Calu3 (cell line): ENCODE data around the gene TMCC2. TPM values are rescaled to one million over a fixed set of nuclear protein-coding genes. Genes with fewer than 3 reads are reported as not detected.

Experiments used
- BruUV-seq: library from RNA; stranded (reverse); fragments of 400-500 nt; replicated peaks from 2 replicates; lab custom pipeline; 2021; lab: Mats Ljungman, UMichigan
- CTCF ChIA-PET: fragments of 300-600 bp; sonication (Branson Sonifier 250); formaldehyde crosslinking; loops from one replicate; lab custom pipeline; 2022; ENCODE audit warnings: antibody characterized with exemption; lab: Charles Lee
- DNase-seq: peaks from one replicate; pipeline ENCODE4 v3.0.0; 2022
- H3K27ac Mint-ChIP-seq: one replicate; pipeline ENCODE4 v1.8.0; 2022; ENCODE audit warnings: mixed read lengths; ENCODE audit not compliant: unreplicated experiment
- H3K27me3 Mint-ChIP-seq: one replicate; pipeline ENCODE4 v1.8.0; 2022; ENCODE audit warnings: mixed read lengths; ENCODE audit not compliant: unreplicated experiment
- H3K36me3 Mint-ChIP-seq: one replicate; pipeline ENCODE4 v1.8.0; 2022; ENCODE audit warnings: mild to moderate bottlenecking, moderate library complexity, mixed read lengths; ENCODE audit not compliant: insufficient read depth, unreplicated experiment
- H3K4me1 Mint-ChIP-seq: one replicate; pipeline ENCODE4 v1.8.0; 2022; ENCODE audit warnings: mild to moderate bottlenecking, low read depth, mixed read lengths; ENCODE audit not compliant: unreplicated experiment
- H3K4me3 Mint-ChIP-seq: one replicate; pipeline ENCODE4 v1.8.0; 2022; ENCODE audit warnings: mild to moderate bottlenecking, low read depth, moderate library complexity, mixed read lengths; ENCODE audit not compliant: unreplicated experiment
- H3K9me3 Mint-ChIP-seq: one replicate; pipeline ENCODE4 v1.8.0; 2022; ENCODE audit warnings: low read depth, mixed read lengths; ENCODE audit not compliant: unreplicated experiment
- CTCF ChIP-seq: fragments of 200-600 bp; IDR thresholded peaks from one replicate; pipeline ENCODE4 v1.8.0; 2022; ENCODE audit warnings: antibody characterized with exemption; ENCODE audit not compliant: unreplicated experiment
- intact Hi-C: fragments of 100-400 bp; cut with micrococcal nuclease; formaldehyde crosslinking; loops from one replicate; pipeline ENCODE4 v1.10.0; 2022; ENCODE audit not compliant: unreplicated experiment
- total RNA-seq: library from RNA; stranded (reverse); gene quantifications from 2 replicates; pipeline ENCODE4 v1.2.3, GENCODE V29; 2022

TMCC2 gene
- total RNA-seq, 1 experiment from 2014 or later, result 0.33 TPM

- no peak for TF ChIP-seq CTCF
- H3K27ac Mint-ChIP-seq, result no peak overlapping the region
- H3K4me3 Mint-ChIP-seq, result no peak overlapping the region
- H3K27me3 Mint-ChIP-seq, result peaks cover 66% of the 10 kb centered on the region
- CTCF ChIA-PET, result interaction anchor here (1.0 to 2.8 kb wide), 3 partner anchors 12 to 14 kb away, joined by 3 to 10 read pairs (median 3); no protein-coding TSS in a partner anchor
- intact Hi-C loops, result loop anchor here (5.0 kb wide), 2 partner anchors 117 to 137 kb away; partner anchors contain the start of gene RBBP5
- no peaks in the 10 kb centered on the region for H3K9me3 Mint-ChIP-seq
- no peak for DNase-seq
- peaks cover 8% of the 10 kb centered on the region for H3K4me1 Mint-ChIP-seq
- BruUV-seq, result no TSS peak
- no peaks in the 10 kb centered on the region for H3K36me3 Mint-ChIP-seq
These were observed 31.6 kb downstream of the TMCC2 start for GRCh38 chr1:205259324-205259832.

- H3K27me3 Mint-ChIP-seq, result peaks cover 60% of the 10 kb centered on the region
- no peak for DNase-seq
- CTCF ChIA-PET, result interaction anchor here (1.0 to 2.8 kb wide), 3 partner anchors 11 to 15 kb away, joined by 3 to 10 read pairs (median 3); no protein-coding TSS in a partner anchor
- H3K4me1 Mint-ChIP-seq, result peaks cover 8% of the 10 kb centered on the region
- H3K9me3 Mint-ChIP-seq, result no peaks in the 10 kb centered on the region
- H3K36me3 Mint-ChIP-seq, result no peaks in the 10 kb centered on the region
- intact Hi-C loops, result loop anchor here (5.0 kb wide), 2 partner anchors 118 to 138 kb away; partner anchors contain the start of gene RBBP5
- no peak for TF ChIP-seq CTCF
- H3K27ac Mint-ChIP-seq, result no peak overlapping the region
- H3K4me3 Mint-ChIP-seq, result no peak overlapping the region
- BruUV-seq, result no TSS peak
These were observed 32.3 kb downstream of the TMCC2 start for GRCh38 chr1:205259998-205260397.

- Mint-ChIP-seq H3K27ac (no peak overlapping the region), H3K4me3 (no peak overlapping the region), H3K9me3 (no peaks in the 10 kb centered on the region), H3K36me3 (no peaks in the 10 kb centered on the region), H3K4me1 (peaks cover 8% of the 10 kb centered on the region), H3K27me3 (peaks cover 56% of the 10 kb centered on the region)
- intact Hi-C loops, result no loop called here
- CTCF ChIA-PET, result interaction anchor here (0.6 to 2.8 kb wide), 10 partner anchors 10 to 666 kb away, joined by 3 to 10 read pairs (median 4); no protein-coding TSS in a partner anchor
- no TSS peak for BruUV-seq
- no peak for DNase-seq
- TF ChIP-seq CTCF, result no peak
These were observed 33.4 kb downstream of the TMCC2 start for GRCh38 chr1:205260948-205261732.

- intact Hi-C loops, result no loop called here
- Mint-ChIP-seq H3K27me3 (peaks cover 63% of the 10 kb centered on the region), H3K4me1 (peaks cover 8% of the 10 kb centered on the region), H3K36me3 (no peaks in the 10 kb centered on the region), H3K4me3 (no peak overlapping the region), H3K27ac (no peak overlapping the region), H3K9me3 (no peaks in the 10 kb centered on the region)
- BruUV-seq, result no TSS peak
- CTCF ChIA-PET, result interaction anchor here (0.7 to 1.6 kb wide), 6 partner anchors 9 to 74 kb away, joined by 3 to 8 read pairs (median 3); no protein-coding TSS in a partner anchor
- no peak for DNase-seq
- TF ChIP-seq CTCF, result no peak
These were observed 34.4 kb downstream of the TMCC2 start for GRCh38 chr1:205261946-205262691.
